ENCODE measurements around the gene TSPAN4. TPM values are rescaled to one million over a fixed set of nuclear protein-coding genes. Genes with fewer than 3 reads are reported as not detected.

Gene TSPAN4
- total RNA-seq, 1 donor from 2014 or later, result 69.2 TPM

GRCh38 chr11:862696-863022, 20.0 kb downstream of the TSPAN4 start:
- Mint-ChIP-seq H3K27me3 (ENCODE audit: low read depth) (no peaks in the 10 kb centered on the region), H3K4me1 (ENCODE audit: low read depth) (peaks cover 5% of the 10 kb centered on the region), H3K27ac (ENCODE audit: unreplicated experiment) (no peak overlapping the region), H3K9me3 (ENCODE audit: low read depth) (no peaks in the 10 kb centered on the region), H3K4me3 (ENCODE audit: unreplicated experiment) (no peak overlapping the region), H3K36me3 (ENCODE audit: low read depth) (no peaks in the 10 kb centered on the region)
- no peak for TF ChIP-seq CTCF (IDR thresholded peaks at IDR 0.05)
- DNase-seq (ENCODE audit: low spot score), result no peak

GRCh38 chr11:863023-863909, 20.6 kb downstream of the TSPAN4 start:
- peaks cover 5% of the 10 kb centered on the region for H3K4me1 Mint-ChIP-seq (ENCODE audit: low read depth)
- H3K4me3 Mint-ChIP-seq (ENCODE audit: unreplicated experiment), result no peak overlapping the region
- H3K27me3 Mint-ChIP-seq (ENCODE audit: low read depth), result no peaks in the 10 kb centered on the region

GRCh38 chr11:863910-864827, 21.5 kb downstream of the TSPAN4 start:
- Mint-ChIP-seq H3K27me3 (ENCODE audit: low read depth) (no peaks in the 10 kb centered on the region), H3K36me3 (ENCODE audit: low read depth) (no peaks in the 10 kb centered on the region), H3K27ac (ENCODE audit: unreplicated experiment) (no peak overlapping the region), H3K4me3 (ENCODE audit: unreplicated experiment) (no peak overlapping the region), H3K4me1 (ENCODE audit: low read depth) (peaks cover 5% of the 10 kb centered on the region), H3K9me3 (ENCODE audit: low read depth) (no peaks in the 10 kb centered on the region)
- TF ChIP-seq CTCF (IDR thresholded peaks at IDR 0.05), result no peak
- no peak for DNase-seq (ENCODE audit: low spot score)

More at GRCh38 chr11:863023-863909, 20.6 kb downstream of the TSPAN4 start:
- no peak for TF ChIP-seq CTCF (IDR thresholded peaks at IDR 0.05)
- DNase-seq (ENCODE audit: low spot score), result no peak
- H3K36me3 Mint-ChIP-seq (ENCODE audit: low read depth), result no peaks in the 10 kb centered on the region
- H3K9me3 Mint-ChIP-seq (ENCODE audit: low read depth), result no peaks in the 10 kb centered on the region
- no peak overlapping the region for H3K27ac Mint-ChIP-seq (ENCODE audit: unreplicated experiment)

GRCh38 chr11:864898-865297, 22.2 kb downstream of the TSPAN4 start:
- H3K27ac Mint-ChIP-seq (ENCODE audit: unreplicated experiment), result no peak overlapping the region
- DNase-seq (ENCODE audit: low spot score), result no peak
- no peaks in the 10 kb centered on the region for H3K27me3 Mint-ChIP-seq (ENCODE audit: low read depth)
- H3K36me3 Mint-ChIP-seq (ENCODE audit: low read depth), result no peaks in the 10 kb centered on the region
- H3K9me3 Mint-ChIP-seq (ENCODE audit: low read depth), result no peaks in the 10 kb centered on the region
- no peak for TF ChIP-seq CTCF (IDR thresholded peaks at IDR 0.05)
- no peak overlapping the region for H3K4me3 Mint-ChIP-seq (ENCODE audit: unreplicated experiment)
- no peaks in the 10 kb centered on the region for H3K4me1 Mint-ChIP-seq (ENCODE audit: low read depth)
